ENCODE measurements around the gene NKAIN1.

Gene NKAIN1

GRCh38 chr1:31244326-31244725 lies 4.6 kb upstream of the NKAIN1 start:
- TF ChIP-seq CTCF (IDR thresholded peaks at IDR 0.05; ENCODE audit: low read depth, low read length) = no peak
- DNase-seq (ENCODE audit: extremely low read depth, low read depth) = no peak

- no peak for TF ChIP-seq CTCF (IDR thresholded peaks at IDR 0.05; ENCODE audit: low read depth, low read length)
- DNase-seq (ENCODE audit: extremely low read depth, low read depth) = no peak
Observed at GRCh38 chr1:31243501-31244286, 4.0 kb upstream of the NKAIN1 start.

- no peak for DNase-seq (ENCODE audit: extremely low read depth, low read depth)
- TF ChIP-seq CTCF (IDR thresholded peaks at IDR 0.05; ENCODE audit: low read depth, low read length) = no peak
Observed at GRCh38 chr1:31241321-31241720, 1.6 kb upstream of the NKAIN1 start.

GRCh38 chr1:31238986-31239613 lies 587 bp downstream of the NKAIN1 start:
- no peak for TF ChIP-seq CTCF (IDR thresholded peaks at IDR 0.05; ENCODE audit: low read depth, low read length)
- DNase-seq (ENCODE audit: extremely low read depth, low read depth) = no peak

- TF ChIP-seq CTCF (IDR thresholded peaks at IDR 0.05; ENCODE audit: low read depth, low read length) = no peak
- DNase-seq (ENCODE audit: extremely low read depth, low read depth) = no peak
Observed at GRCh38 chr1:31238612-31238985, 1.1 kb downstream of the NKAIN1 start.

GRCh38 chr1:31234870-31235269 lies 4.8 kb downstream of the NKAIN1 start:
- TF ChIP-seq CTCF (IDR thresholded peaks at IDR 0.05; ENCODE audit: low read depth, low read length) = no peak

GRCh38 chr1:31234123-31234708 lies 5.5 kb downstream of the NKAIN1 start:
- DNase-seq (ENCODE audit: extremely low read depth, low read depth) = no peak
- TF ChIP-seq CTCF (IDR thresholded peaks at IDR 0.05; ENCODE audit: low read depth, low read length) = no peak

More at GRCh38 chr1:31234870-31235269, 4.8 kb downstream of the NKAIN1 start:
- DNase-seq (ENCODE audit: extremely low read depth, low read depth) = no peak

All from AG09319 (cell line).